HepG2 (cell line): ENCODE measurements around the gene GOLGA6L24.
"Not testable (repeated sequence)": the region's sequence is repeated elsewhere in the genome, so short reads cannot be mapped to it uniquely, and the experiment has no call there.

Experiments
- KLF16 ChIP-seq, 2 experiments: sonication (generic) in 1 of 2; formaldehyde crosslinking in 1 of 2; IDR thresholded peaks; 2 replicates each; pipeline versions ENCODE4 v1.6.1 to v1.8.0; 2016 to 2023; ENCODE audit warnings: missing genetic modification reagents in 2 of 2, missing compliant biosample characterization in 1 of 2
- KLF9 ChIP-seq: IDR thresholded peaks from 2 replicates; pipeline ENCODE4 v1.6.1; 2016; ENCODE audit warnings: low read depth
- MTF1 ChIP-seq: sonication (generic); formaldehyde crosslinking; IDR thresholded peaks from 2 replicates; pipeline ENCODE4 v1.5.0; 2020; ENCODE audit warnings: missing genetic modification reagents
- PHF5A ChIP-seq: IDR thresholded peaks from one replicate; pipeline ENCODE4 v1.6.1; 2018; ENCODE audit warnings: low read depth, missing genetic modification reagents; ENCODE audit not compliant: unreplicated experiment
- SP1 ChIP-seq, 2 experiments: fragments of 450-650 bp in 1 of 2; sonication (generic) in 1 of 2; formaldehyde crosslinking in 1 of 2; IDR thresholded peaks; 2 replicates each; pipeline versions ENCODE4 v1.4.0 to v1.6.1; 2016 to 2020; ENCODE audit warnings: missing genetic modification reagents in 1 of 2
- TF ChIP-seq, protein P1 (sequence below): sonication (generic); formaldehyde crosslinking; IDR thresholded peaks from 2 replicates; pipeline ENCODE4 v1.5.0; 2020; ENCODE audit warnings: mild to moderate bottlenecking, missing genetic modification reagents, moderate library complexity
- TF ChIP-seq, protein P2 (sequence below): sonication (generic); formaldehyde crosslinking; IDR thresholded peaks from 2 replicates; pipeline ENCODE4 v1.5.0; 2020; ENCODE audit warnings: mild to moderate bottlenecking, missing genetic modification reagents, borderline replicate concordance

- not testable (repeated sequence) for TF ChIP-seq KLF16 (CRISPR knock-in tag; IDR thresholded peaks at IDR 0.05); PHF5A (CRISPR knock-in tag); KLF9; MTF1 (CRISPR knock-in tag); SP1 (IDR thresholded peaks at IDR 0.05); SP1 (CRISPR knock-in tag; IDR thresholded peaks at IDR 0.05)
- TF ChIP-seq, protein P1, sequence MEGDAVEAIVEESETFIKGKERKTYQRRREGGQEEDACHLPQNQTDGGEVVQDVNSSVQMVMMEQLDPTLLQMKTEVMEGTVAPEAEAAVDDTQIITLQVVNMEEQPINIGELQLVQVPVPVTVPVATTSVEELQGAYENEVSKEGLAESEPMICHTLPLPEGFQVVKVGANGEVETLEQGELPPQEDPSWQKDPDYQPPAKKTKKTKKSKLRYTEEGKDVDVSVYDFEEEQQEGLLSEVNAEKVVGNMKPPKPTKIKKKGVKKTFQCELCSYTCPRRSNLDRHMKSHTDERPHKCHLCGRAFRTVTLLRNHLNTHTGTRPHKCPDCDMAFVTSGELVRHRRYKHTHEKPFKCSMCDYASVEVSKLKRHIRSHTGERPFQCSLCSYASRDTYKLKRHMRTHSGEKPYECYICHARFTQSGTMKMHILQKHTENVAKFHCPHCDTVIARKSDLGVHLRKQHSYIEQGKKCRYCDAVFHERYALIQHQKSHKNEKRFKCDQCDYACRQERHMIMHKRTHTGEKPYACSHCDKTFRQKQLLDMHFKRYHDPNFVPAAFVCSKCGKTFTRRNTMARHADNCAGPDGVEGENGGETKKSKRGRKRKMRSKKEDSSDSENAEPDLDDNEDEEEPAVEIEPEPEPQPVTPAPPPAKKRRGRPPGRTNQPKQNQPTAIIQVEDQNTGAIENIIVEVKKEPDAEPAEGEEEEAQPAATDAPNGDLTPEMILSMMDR, result not testable (repeated sequence)
- TF ChIP-seq, protein P2, sequence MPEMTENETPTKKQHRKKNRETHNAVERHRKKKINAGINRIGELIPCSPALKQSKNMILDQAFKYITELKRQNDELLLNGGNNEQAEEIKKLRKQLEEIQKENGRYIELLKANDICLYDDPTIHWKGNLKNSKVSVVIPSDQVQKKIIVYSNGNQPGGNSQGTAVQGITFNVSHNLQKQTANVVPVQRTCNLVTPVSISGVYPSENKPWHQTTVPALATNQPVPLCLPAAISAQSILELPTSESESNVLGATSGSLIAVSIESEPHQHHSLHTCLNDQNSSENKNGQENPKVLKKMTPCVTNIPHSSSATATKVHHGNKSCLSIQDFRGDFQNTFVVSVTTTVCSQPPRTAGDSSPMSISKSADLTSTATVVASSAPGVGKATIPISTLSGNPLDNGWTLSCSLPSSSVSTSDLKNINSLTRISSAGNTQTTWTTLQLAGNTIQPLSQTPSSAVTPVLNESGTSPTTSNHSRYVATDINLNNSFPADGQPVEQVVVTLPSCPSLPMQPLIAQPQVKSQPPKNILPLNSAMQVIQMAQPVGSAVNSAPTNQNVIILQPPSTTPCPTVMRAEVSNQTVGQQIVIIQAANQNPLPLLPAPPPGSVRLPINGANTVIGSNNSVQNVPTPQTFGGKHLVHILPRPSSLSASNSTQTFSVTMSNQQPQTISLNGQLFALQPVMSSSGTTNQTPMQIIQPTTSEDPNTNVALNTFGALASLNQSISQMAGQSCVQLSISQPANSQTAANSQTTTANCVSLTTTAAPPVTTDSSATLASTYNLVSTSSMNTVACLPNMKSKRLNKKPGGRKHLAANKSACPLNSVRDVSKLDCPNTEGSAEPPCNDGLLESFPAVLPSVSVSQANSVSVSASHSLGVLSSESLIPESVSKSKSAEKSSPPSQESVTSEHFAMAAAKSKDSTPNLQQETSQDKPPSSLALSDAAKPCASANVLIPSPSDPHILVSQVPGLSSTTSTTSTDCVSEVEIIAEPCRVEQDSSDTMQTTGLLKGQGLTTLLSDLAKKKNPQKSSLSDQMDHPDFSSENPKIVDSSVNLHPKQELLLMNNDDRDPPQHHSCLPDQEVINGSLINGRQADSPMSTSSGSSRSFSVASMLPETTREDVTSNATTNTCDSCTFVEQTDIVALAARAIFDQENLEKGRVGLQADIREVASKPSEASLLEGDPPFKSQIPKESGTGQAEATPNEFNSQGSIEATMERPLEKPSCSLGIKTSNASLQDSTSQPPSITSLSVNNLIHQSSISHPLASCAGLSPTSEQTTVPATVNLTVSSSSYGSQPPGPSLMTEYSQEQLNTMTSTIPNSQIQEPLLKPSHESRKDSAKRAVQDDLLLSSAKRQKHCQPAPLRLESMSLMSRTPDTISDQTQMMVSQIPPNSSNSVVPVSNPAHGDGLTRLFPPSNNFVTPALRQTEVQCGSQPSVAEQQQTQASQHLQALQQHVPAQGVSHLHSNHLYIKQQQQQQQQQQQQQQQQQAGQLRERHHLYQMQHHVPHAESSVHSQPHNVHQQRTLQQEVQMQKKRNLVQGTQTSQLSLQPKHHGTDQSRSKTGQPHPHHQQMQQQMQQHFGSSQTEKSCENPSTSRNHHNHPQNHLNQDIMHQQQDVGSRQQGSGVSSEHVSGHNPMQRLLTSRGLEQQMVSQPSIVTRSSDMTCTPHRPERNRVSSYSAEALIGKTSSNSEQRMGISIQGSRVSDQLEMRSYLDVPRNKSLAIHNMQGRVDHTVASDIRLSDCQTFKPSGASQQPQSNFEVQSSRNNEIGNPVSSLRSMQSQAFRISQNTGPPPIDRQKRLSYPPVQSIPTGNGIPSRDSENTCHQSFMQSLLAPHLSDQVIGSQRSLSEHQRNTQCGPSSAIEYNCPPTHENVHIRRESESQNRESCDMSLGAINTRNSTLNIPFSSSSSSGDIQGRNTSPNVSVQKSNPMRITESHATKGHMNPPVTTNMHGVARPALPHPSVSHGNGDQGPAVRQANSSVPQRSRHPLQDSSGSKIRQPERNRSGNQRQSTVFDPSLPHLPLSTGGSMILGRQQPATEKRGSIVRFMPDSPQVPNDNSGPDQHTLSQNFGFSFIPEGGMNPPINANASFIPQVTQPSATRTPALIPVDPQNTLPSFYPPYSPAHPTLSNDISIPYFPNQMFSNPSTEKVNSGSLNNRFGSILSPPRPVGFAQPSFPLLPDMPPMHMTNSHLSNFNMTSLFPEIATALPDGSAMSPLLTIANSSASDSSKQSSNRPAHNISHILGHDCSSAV (CRISPR knock-in tag), result not testable (repeated sequence)
Measured at GRCh38 chr15:28318122-28318521, 39.8 kb downstream of the GOLGA6L24 start.
